ENCODE results near the gene KDELR3. TPM values are rescaled to one million over a fixed set of nuclear protein-coding genes. Genes with fewer than 3 reads are reported as not detected.

The KDELR3 gene
- total and polyA plus RNA-seq, 12 donors: 3.7 to 18.0 (median 8.7) TPM

DNA sequence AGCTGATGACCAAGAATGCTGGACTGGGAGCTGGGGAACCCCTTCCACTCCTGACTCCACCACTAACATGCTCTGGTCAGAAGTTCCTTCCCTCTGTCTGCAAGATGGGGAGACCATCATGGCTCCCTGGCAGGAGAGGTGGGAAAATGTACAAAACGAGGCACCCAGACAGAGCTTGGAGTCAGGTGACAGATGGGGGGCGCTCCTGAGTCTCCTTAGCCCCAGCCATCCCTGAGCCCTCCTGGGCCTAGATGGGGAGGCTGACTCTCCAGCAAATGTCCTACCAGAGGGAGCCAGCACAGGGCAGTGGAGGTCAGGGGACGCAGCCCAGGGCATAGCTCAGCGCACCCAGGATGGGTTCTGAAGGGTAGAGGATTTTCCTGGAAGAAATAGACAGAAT lies 32.9 kb upstream of the KDELR3 start:
- 81 to 87% (median 83%) methylated on average over 3 to 4 of the region's 4 CpGs for WGBS, 4 donors
- intact Hi-C loops (cut with DNase I): no loop called here

GRCh38 chr22:38435965-38436364 lies 31.9 kb upstream of the KDELR3 start:
- no peak overlapping the region for H3K27ac ChIP-seq
- TF ChIP-seq CTCF (IDR thresholded peaks at IDR 0.05): no peak
- no peaks in the 10 kb centered on the region for H3K4me1 ChIP-seq (replicated peaks in 1 of 2)
- no peak for DNase-seq
- no peaks in the 10 kb centered on the region for H3K9me3 ChIP-seq (replicated peaks in 1 of 3)
- WGBS, 4 donors: 48 to 80% (median 63%) methylated on average over 4 of the region's 4 CpGs
- H3K27me3 ChIP-seq: no peaks in the 10 kb centered on the region
- intact Hi-C loops (cut with DNase I): no loop called here
- no peak overlapping the region for H3K4me3 ChIP-seq
- no peaks in the 10 kb centered on the region for H3K36me3 ChIP-seq (replicated peaks in 1 of 2)

More for the DNA sequence above, 32.9 kb upstream of the KDELR3 start:
- Histone ChIP-seq H3K4me1 (replicated peaks in 1 of 2) (no peaks in the 10 kb centered on the region), H3K4me3 (no peak overlapping the region), H3K27me3 (no peaks in the 10 kb centered on the region), H3K27ac (no peak overlapping the region), H3K9me3 (replicated peaks in 1 of 3) (no peaks in the 10 kb centered on the region), H3K36me3 (replicated peaks in 1 of 2) (no peaks in the 10 kb centered on the region)
- no peak for DNase-seq
- TF ChIP-seq POLR2A (IDR thresholded peaks at IDR 0.05) (no peak), CTCF (IDR thresholded peaks at IDR 0.05) (no peak)

DNA sequence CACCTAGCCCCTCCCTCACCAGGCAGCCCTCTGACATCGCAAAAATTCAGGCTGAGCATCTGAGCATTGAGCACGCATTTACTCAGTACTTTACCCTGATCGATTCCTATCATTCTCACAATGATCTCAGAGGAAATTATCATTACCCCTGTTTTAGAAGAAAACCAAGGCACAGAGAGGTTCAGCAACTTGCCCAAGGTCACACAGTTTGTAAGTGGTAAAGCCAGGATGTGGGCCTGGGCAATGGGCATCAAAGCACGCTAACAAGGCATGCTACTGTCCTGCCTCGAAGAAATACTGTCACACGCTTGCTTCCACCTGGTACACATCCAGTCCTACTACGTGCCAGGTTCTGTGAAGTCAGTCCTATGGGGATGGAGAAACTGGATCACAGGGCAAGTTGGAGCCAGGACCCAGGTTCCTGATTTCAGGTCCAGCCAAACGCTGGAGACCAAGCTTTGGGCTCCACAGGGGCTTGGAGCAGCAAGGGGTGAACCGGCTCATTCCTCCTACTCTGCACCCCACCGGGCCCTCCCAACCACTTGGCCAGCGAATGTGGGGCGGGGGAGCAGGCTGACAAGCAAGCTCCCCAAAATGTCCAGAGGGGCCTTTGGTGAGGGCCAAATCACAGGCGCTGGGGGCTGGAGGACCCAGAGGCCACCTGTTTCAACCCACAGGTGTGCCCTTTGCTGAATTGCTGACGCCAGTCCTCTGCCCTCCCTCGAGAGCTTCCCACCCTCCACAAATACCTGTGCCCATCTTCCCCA lies 31.1 kb upstream of the KDELR3 start:
- WGBS, 4 donors: 88 to 95% (median 90%) methylated on average over 12 to 15 of the region's 15 CpGs
- intact Hi-C loops (cut with DNase I): no loop called here

GRCh38 chr22:38437416-38437815 lies 30.5 kb upstream of the KDELR3 start:
- H3K27ac ChIP-seq: no peak overlapping the region
- DNase-seq: peak in 3 of 7 donors; percentile 30 to 41 (median 41)
- no peaks in the 10 kb centered on the region for H3K4me1 ChIP-seq (replicated peaks in 1 of 2)
- no peak overlapping the region for H3K4me3 ChIP-seq
- intact Hi-C loops (cut with DNase I): no loop called here
- H3K27me3 ChIP-seq: no peaks in the 10 kb centered on the region
- no peaks in the 10 kb centered on the region for H3K9me3 ChIP-seq (replicated peaks in 1 of 3)
- 87 to 93% (median 88%) methylated on average over 6 to 9 of the region's 9 CpGs for WGBS, 4 donors
- TF ChIP-seq CTCF (IDR thresholded peaks at IDR 0.05) (no peak), POLR2A (IDR thresholded peaks at IDR 0.05) (no peak)
- no peaks in the 10 kb centered on the region for H3K36me3 ChIP-seq (replicated peaks in 1 of 2)

More for the DNA sequence above, 31.1 kb upstream of the KDELR3 start:
- Histone ChIP-seq H3K27me3 (no peaks in the 10 kb centered on the region), H3K36me3 (replicated peaks in 1 of 2) (no peaks in the 10 kb centered on the region), H3K9me3 (replicated peaks in 1 of 3) (no peaks in the 10 kb centered on the region), H3K27ac (no peak overlapping the region), H3K4me3 (no peak overlapping the region), H3K4me1 (replicated peaks in 1 of 2) (no peaks in the 10 kb centered on the region)
- no peak for DNase-seq
- no peak for TF ChIP-seq POLR2A (IDR thresholded peaks at IDR 0.05)
- no peak for TF ChIP-seq CTCF (IDR thresholded peaks at IDR 0.05)
